HCT116 (cell line): ENCODE results near the gene CAV1. TPM values are rescaled to one million over a fixed set of nuclear protein-coding genes. Genes with fewer than 3 reads are reported as not detected.

Source experiments
- total RNA-seq: library from RNA; stranded (reverse); gene quantifications from one replicate; pipeline ENCODE4 v1.2.1, GENCODE V29; 2021; ENCODE audit not compliant: unreplicated experiment

The CAV1 gene
- total RNA-seq, 1 experiment from 2014 or later: 298 TPM

Other genes starting within 250 kb of the CAV1 start
- 157 TPM for gene CAV2, start 25.3 kb upstream of the CAV1 start, total RNA-seq
- 200 TPM for gene MET, start 147.2 kb downstream of the CAV1 start, total RNA-seq